Epithelial cell of proximal tubule (primary cell): ENCODE measurements around the gene SKA2. TPM values are rescaled to one million over a fixed set of nuclear protein-coding genes. Genes with fewer than 3 reads are reported as not detected.

Experiments
- DNase-seq: peaks from one replicate; pipeline ENCODE4 v3.0.0-alpha.2; 2011; ENCODE audit warnings: low read depth
- H3K4me3 ChIP-seq: 2 replicates; pipeline ENCODE4 v1.5.1; 2011; ENCODE audit warnings: low read depth, mild to moderate bottlenecking, low read length
- CTCF ChIP-seq: conservative IDR thresholded peaks from 2 replicates; pipeline ENCODE4 v1.5.1; 2012; ENCODE audit warnings: low read depth, mild to moderate bottlenecking, low read length
- total RNA-seq: library from RNA; depleted of rRNA; stranded (reverse); fragments of >200 nt; gene quantifications from 2 replicates; pipeline ENCODE4 v1.2.3, GENCODE V29; 2015

SKA2 gene
- total RNA-seq, 1 donor from 2014 or later: 93.5 TPM

GRCh38 chr17:59084154-59084553, 70.8 kb downstream of the SKA2 start:
- no peak for DNase-seq
- TF ChIP-seq CTCF: no peak

GRCh38 chr17:59074494-59074893, 80.5 kb downstream of the SKA2 start:
- DNase-seq: no peak
- no peak overlapping the region for H3K4me3 ChIP-seq
- TF ChIP-seq CTCF: no peak

More at GRCh38 chr17:59084154-59084553, 70.8 kb downstream of the SKA2 start:
- no peak overlapping the region for H3K4me3 ChIP-seq

- TF ChIP-seq CTCF: no peak
Observed at GRCh38 chr17:59073972-59074371, 81.0 kb downstream of the SKA2 start.

GRCh38 chr17:59069856-59070255, 85.1 kb downstream of the SKA2 start:
- TF ChIP-seq CTCF: no peak
- H3K4me3 ChIP-seq: no peak overlapping the region
- DNase-seq: no peak

More at GRCh38 chr17:59073972-59074371, 81.0 kb downstream of the SKA2 start:
- no peak overlapping the region for H3K4me3 ChIP-seq
- no peak for DNase-seq

GRCh38 chr17:59067756-59068155, 87.2 kb downstream of the SKA2 start:
- no peak for TF ChIP-seq CTCF
- DNase-seq: no peak

GRCh38 chr17:59067340-59067739, 87.6 kb downstream of the SKA2 start:
- no peak for TF ChIP-seq CTCF
- no peak overlapping the region for H3K4me3 ChIP-seq
- no peak for DNase-seq

More at GRCh38 chr17:59067756-59068155, 87.2 kb downstream of the SKA2 start:
- no peak overlapping the region for H3K4me3 ChIP-seq

- TF ChIP-seq CTCF: no peak
- DNase-seq: no peak
- no peak overlapping the region for H3K4me3 ChIP-seq
Observed at GRCh38 chr17:59062509-59062908, 92.5 kb downstream of the SKA2 start.
